TTC549 (cell line): ENCODE data around the gene CLASRP.

Experiments used
- FAIRE-seq: peaks from 2 replicates; lab custom pipeline; 2012; peaks lifted over from hg19 to GRCh38; lab: Jason Lieb, UNC

Gene CLASRP

GRCh38 chr19:45020071-45020470 is 18.8 kb upstream of the CLASRP start:
- no peak for FAIRE-seq

DNA sequence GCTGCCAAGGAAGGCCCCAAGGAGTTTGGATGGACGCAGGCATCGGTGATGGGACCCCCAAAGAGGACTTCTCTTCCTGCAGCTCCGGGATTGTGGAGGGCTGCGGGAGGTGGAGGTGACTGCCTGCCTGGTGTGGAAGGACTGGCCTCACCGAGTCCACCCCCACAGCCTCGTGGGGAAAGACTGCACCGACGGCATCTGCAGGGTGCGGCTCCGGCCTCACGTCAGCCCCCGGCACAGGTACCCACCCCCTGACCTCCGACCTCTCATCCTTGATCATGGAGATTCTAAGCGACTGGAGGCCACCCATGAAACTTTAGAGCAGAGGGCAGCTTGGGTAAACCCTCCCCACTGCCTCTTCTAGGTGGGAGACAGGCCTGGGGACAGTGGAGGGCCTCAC is 16.9 kb upstream of the CLASRP start:
- FAIRE-seq: no peak

GRCh38 chr19:45023048-45023447 is 15.8 kb upstream of the CLASRP start:
- FAIRE-seq: no peak

DNA sequence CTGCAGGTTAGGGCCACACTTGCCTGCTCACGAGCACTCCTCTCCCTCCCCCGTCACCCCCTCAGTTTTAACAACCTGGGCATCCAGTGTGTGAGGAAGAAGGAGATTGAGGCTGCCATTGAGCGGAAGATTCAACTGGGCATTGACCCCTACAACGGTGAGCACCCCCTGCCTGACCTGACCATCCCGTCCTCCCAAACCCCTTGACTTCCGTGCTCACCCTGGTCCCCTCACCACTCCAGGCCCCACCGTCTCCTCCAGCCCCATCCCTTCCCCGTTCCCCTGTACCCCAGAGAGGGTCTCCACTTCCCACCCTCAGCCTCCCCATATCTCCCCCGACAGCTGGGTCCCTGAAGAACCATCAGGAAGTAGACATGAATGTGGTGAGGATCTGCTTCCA is 13.6 kb upstream of the CLASRP start:
- FAIRE-seq: no peak

DNA sequence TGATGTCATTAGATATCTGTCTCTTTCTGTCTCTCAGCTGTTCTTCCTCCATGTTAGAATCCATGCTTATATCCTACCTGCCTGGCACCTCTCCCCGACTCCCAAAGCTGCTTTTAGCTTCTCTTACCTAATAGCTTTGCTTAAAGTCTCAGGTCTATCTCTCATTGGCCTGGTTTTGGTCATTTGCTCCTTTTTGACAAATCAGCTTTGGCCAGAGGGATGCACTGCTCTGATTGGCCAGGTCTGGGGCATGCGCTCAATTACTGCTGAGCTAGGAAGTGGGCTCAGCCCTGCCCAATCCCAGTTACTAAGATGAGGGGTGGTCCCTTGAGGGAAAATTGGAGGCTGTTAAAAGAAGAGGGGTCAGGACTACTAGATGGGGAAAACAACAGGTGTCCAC is 11.5 kb upstream of the CLASRP start:
- no peak for FAIRE-seq

DNA sequence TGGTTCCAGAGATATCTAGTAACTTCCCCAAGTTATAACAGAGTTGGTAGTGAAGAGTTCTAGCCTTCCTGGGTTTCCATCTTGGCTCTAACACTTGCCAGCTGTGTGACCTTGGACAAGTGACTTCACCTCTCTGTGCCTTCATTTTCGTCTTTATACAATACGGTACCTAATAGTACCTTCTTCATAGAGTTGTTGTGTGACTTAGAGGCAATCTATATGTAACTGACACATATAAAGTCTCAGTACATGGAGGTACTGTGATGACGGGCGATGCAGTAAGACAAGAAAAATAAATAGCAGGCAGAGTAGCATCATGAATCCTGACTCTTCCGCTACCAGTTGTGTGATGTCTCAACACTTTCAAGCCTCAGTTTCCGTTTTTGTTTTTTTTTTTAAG is 8.0 kb upstream of the CLASRP start:
- no peak for FAIRE-seq

DNA sequence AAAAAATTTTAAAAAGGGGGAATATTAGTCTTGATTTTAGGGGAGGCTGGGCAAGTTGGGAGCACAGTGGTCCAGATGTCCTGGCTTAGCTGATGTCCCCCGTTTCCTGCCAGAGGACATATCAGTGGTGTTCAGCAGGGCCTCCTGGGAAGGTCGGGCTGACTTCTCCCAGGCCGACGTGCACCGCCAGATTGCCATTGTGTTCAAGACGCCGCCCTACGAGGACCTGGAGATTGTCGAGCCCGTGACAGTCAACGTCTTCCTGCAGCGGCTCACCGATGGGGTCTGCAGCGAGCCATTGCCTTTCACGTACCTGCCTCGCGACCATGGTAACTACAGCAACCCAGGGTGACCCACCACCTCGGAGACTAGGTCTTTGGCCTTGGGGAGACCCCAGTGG is 6.4 kb upstream of the CLASRP start:
- FAIRE-seq: no peak

- FAIRE-seq: no peak
Measured at GRCh38 chr19:45035755-45036154, 3.1 kb upstream of the CLASRP start.

DNA sequence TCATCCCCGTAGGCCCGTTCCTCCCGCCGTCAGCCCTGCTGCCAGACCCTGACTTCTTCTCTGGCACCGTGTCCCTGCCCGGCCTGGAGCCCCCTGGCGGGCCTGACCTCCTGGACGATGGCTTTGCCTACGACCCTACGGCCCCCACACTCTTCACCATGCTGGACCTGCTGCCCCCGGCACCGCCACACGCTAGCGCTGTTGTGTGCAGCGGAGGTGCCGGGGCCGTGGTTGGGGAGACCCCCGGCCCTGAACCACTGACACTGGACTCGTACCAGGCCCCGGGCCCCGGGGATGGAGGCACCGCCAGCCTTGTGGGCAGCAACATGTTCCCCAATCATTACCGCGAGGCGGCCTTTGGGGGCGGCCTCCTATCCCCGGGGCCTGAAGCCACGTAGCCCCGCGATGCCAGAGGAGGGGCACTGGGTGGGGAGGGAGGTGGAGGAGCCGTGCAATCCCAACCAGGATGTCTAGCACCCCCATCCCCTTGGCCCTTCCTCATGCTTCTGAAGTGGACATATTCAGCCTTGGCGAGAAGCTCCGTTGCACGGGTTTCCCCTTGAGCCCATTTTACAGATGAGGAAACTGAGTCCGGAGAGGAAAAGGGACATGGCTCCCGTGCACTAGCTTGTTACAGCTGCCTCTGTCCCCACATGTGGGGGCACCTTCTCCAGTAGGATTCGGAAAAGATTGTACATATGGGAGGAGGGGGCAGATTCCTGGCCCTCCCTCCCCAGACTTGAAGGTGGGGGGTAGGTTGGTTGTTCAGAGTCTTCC is 1.3 kb upstream of the CLASRP start:
- FAIRE-seq: no peak

GRCh38 chr19:45040059-45040771 is 1.4 kb downstream of the CLASRP start:
- FAIRE-seq: no peak

DNA sequence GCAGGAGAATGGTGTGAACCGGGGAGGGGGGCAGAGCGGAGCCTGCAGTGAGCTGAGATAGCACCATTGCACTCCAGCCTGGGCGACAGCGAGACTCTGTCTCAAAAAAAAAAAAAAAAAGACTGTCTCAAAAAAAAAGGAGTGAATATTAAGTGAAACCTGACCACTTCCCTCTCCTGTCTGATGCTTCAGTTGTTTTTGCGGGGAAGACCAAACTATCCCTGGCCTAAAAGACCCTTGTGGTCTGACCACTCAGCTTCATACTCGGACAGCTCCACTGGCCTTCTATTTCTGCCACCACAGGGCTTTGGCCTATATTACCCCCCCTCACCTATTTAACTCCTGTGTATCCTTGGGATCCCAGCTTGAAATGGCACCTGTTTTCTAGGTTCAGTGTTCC is 2.3 kb downstream of the CLASRP start:
- FAIRE-seq: no peak

- no peak for FAIRE-seq
Measured at GRCh38 chr19:45045671-45046353, 7.0 kb downstream of the CLASRP start.

DNA sequence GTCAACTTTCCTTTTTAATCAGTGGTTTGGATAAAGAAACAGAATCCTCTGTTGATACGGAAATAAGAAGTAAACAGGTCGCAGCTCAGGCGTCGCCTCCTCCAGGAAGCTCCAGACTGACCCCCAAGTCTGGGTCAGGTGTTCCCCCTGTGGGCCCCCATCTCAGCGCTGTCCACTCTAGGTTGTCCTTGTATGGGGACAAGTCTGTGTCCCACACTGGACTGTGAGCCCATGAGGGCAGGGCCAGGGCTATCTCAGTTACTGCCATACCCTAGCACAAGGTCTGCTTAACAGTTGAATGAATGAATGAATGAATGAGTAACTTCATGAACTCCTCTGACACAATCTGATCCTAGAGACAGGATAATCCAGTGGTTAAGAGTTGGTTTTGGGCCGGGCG is 7.5 kb downstream of the CLASRP start:
- FAIRE-seq: no peak

DNA sequence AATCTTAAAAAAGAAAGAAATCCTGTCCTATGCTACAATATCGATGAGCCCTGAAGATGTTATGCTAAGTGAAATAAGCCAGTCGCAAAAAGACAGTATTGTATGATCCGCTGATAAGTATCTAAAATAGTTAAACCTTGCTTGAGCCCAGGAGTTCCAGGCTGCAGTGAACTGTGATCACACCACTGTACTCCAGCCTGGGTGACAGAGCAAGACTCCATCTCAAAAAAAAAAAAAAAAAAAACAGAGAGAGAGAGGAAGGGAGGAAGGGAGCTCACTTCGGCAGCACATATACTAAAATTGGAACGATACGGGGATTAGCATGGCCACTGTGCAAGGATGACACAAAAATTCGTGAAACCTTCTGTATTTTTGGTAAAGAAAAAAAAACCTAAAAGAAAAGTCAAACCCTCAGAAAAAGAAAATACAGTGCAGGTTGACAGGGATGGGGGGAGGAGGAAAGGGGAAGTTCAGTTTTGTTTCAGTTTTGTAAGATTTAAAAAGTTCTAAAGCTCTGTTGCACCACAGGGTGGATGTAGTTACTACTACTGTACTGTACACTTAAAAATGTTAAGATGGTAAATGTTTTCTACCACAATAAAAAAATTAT is 8.4 kb downstream of the CLASRP start:
- FAIRE-seq: no peak

- FAIRE-seq: no peak
Measured at GRCh38 chr19:45049073-45049736, 10.4 kb downstream of the CLASRP start.

- FAIRE-seq: no peak
Measured at GRCh38 chr19:45050036-45050435, 11.2 kb downstream of the CLASRP start.

GRCh38 chr19:45051929-45052579 is 13.2 kb downstream of the CLASRP start:
- FAIRE-seq: no peak

DNA sequence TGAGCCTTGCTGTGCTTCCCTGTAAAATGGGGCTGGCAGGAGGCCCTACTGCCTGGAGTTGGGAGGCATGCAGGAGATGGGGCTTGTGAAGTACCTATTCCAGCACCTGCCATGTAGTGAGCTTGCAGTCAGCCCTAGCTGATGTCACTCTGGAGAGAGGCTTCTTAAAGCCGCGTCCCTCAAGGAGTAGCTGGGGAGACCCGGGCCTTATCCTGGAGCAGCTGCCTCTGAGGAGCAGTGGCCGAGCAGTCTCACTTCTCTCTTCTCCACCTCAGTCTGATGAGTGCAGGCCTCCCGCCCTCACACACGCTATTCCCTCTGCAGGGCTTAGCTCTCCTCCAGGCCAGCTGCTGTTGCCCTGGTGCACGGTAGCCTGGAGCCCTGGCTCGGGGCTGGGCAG is 18.0 kb downstream of the CLASRP start:
- FAIRE-seq: no peak

DNA sequence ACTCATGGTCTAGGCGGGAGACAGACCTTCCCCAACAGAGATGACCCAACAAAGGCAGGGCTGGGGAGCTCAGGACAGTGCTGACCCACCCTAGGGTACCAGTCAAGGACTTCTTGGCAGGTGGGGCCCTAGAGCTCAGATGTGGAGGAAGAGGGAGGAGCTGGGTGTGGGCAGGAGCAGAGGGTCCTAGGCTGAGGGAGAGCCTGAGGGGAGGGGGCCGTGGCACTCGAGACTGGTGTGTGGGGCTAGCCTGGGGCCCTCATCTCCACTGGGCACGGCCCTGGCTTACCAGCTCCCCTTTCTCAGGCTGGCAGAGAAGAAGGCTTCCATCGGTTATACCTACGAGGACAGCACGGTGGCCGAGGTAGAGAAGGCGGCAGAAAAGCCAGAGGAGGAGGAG is 18.6 kb downstream of the CLASRP start:
- no peak for FAIRE-seq

- no peak for FAIRE-seq
Measured at GRCh38 chr19:45058622-45059159, 19.8 kb downstream of the CLASRP start.

DNA sequence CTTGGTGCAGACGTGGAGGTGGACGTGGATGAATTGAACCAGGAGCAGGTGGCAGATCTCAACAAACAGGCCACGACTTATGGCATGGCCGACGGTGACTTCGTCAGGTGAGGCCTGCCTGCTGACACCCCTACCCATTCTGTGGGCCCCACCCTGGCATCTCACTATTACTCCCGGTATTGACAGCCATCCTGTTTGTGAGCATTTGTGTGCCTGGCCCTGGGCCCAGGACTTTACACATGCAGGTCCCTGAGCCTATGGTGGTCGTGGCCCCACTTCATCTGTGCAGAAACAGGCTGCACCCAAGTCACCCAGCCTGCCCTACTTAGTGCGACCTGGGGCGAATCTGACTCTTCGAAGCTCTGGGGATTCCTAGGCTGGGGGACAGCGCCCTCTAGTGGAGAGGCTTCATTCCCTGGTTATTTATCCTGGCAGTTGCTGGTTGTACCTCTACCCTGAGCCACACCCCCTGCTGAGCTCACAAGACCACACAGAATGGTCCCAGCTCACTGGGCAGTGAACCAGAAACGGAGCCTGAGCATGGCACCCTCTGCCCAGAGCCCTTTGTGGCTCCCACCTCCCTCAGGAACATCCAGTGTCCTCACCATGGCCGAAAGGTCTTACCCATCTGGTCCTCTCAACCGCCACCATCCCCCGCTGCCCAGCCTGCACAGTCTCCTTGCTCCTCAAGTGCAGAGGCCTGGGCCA is 20.6 kb downstream of the CLASRP start:
- FAIRE-seq: no peak
